Measurements from ENCODE around the gene MCAT. TPM values are rescaled to one million over a fixed set of nuclear protein-coding genes. Genes with fewer than 3 reads are reported as not detected.

MCAT gene
- total RNA-seq, 2 donors from 2014 or later, result 6.7 to 9.7 TPM

- DNase-seq, result peak; percentile 44 to 58
- peak; percentile 62 to 66 for ATAC-seq (replicated peaks in 1 of 2)
- H3K27me3 Mint-ChIP-seq (ENCODE audit: low read depth), result no peaks in the 10 kb centered on the region
- H3K4me3 Mint-ChIP-seq, result no peak overlapping the region
- H3K36me3 Mint-ChIP-seq (ENCODE audit: insufficient read depth in 2 of 2), result peaks cover 2 to 9% of the 10 kb centered on the region in 2 donors
- H3K4me1 Mint-ChIP-seq (ENCODE audit: low read depth), result peaks cover 9% of the 10 kb centered on the region
- no peaks in the 10 kb centered on the region for H3K9me3 Mint-ChIP-seq
- H3K27ac Mint-ChIP-seq, result no peak overlapping the region
Observed at GRCh38 chr22:43136255-43136654, 6.9 kb downstream of the MCAT start.

DNA sequence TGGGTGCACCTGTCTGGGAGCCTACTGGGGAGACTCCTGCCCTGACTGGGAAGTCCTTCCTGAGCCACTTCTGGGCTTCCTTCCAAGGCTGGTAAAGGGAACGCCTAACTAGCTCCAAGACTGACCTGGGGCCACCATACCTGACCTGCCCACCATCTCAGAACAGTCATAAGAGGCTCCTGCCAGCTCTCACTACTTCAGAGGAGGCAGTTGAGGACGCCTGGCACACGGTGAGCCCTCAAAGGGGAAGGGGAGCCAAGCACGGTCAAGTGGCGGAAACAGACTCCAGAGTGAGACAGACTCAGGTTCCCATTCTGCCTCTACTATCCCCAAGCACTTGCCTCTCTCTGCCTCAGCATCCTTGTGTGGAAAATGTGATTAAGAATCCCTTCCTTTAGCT is 7.6 kb downstream of the MCAT start:
- Mint-ChIP-seq H3K27me3 (ENCODE audit: low read depth) (no peaks in the 10 kb centered on the region), H3K4me3 (no peak overlapping the region), H3K4me1 (ENCODE audit: low read depth) (peaks cover 2% of the 10 kb centered on the region), H3K36me3 (ENCODE audit: insufficient read depth in 2 of 2) (peaks cover 2 to 9% of the 10 kb centered on the region in 2 donors), H3K9me3 (no peaks in the 10 kb centered on the region), H3K27ac (no peak overlapping the region)
- no peak for ATAC-seq (replicated peaks in 1 of 2)
- no peak for DNase-seq

- Mint-ChIP-seq H3K4me3 (no peak overlapping the region), H3K27ac (no peak overlapping the region), H3K36me3 (ENCODE audit: insufficient read depth in 2 of 2) (peaks cover 0 to 6% of the 10 kb centered on the region in 2 donors), H3K9me3 (no peaks in the 10 kb centered on the region), H3K4me1 (ENCODE audit: low read depth) (no peaks in the 10 kb centered on the region), H3K27me3 (ENCODE audit: low read depth) (no peaks in the 10 kb centered on the region)
- no peak for ATAC-seq (replicated peaks in 1 of 2)
- DNase-seq, result no peak
Observed at GRCh38 chr22:43134553-43134952, 8.6 kb downstream of the MCAT start.

DNA sequence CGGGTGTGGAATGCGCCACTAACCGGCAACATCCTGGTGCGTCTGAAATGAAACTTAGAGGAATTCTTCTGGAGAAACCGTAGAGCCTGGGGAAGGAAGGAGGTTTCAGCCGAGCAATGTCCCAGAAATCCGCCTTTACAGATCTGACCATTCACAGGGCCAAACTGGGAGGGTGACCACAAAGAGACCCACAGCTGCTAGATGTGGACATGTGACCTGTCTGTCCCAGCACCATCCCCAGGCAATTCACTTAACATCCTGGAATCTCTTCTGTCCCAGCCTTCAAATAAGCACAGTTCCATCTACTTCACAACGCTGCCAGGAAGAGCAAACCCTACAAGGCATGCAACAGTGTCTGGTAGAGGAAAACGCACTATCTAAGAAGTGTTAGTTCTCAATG is 9.8 kb downstream of the MCAT start:
- no peaks in the 10 kb centered on the region for H3K9me3 Mint-ChIP-seq
- H3K27me3 Mint-ChIP-seq (ENCODE audit: low read depth), result no peaks in the 10 kb centered on the region
- H3K36me3 Mint-ChIP-seq (ENCODE audit: insufficient read depth in 2 of 2), result peaks cover 0 to 3% of the 10 kb centered on the region in 2 donors
- no peak overlapping the region for H3K4me3 Mint-ChIP-seq
- ATAC-seq (replicated peaks in 1 of 2), result no peak
- no peak for DNase-seq
- H3K4me1 Mint-ChIP-seq (ENCODE audit: low read depth), result no peaks in the 10 kb centered on the region
- no peak overlapping the region for H3K27ac Mint-ChIP-seq

GRCh38 chr22:43131773-43132501 is 11.3 kb downstream of the MCAT start:
- H3K27ac Mint-ChIP-seq, result no peak overlapping the region
- H3K27me3 Mint-ChIP-seq (ENCODE audit: low read depth), result no peaks in the 10 kb centered on the region
- DNase-seq (no peak), ATAC-seq (replicated peaks in 1 of 2) (no peak)
- no peak overlapping the region for H3K4me3 Mint-ChIP-seq
- H3K9me3 Mint-ChIP-seq, result no peaks in the 10 kb centered on the region
- no peaks in the 10 kb centered on the region for H3K4me1 Mint-ChIP-seq (ENCODE audit: low read depth)
- H3K36me3 Mint-ChIP-seq (ENCODE audit: insufficient read depth in 2 of 2), result peaks cover 0 to 3% of the 10 kb centered on the region in 2 donors

- no peak overlapping the region for H3K4me3 Mint-ChIP-seq
- DNase-seq (no peak), ATAC-seq (replicated peaks in 1 of 2) (no peak)
- peaks cover 0 to 1% of the 10 kb centered on the region in 2 donors for H3K36me3 Mint-ChIP-seq (ENCODE audit: insufficient read depth in 2 of 2)
- H3K27me3 Mint-ChIP-seq (ENCODE audit: low read depth), result no peaks in the 10 kb centered on the region
- no peaks in the 10 kb centered on the region for H3K4me1 Mint-ChIP-seq (ENCODE audit: low read depth)
- H3K27ac Mint-ChIP-seq, result no peak overlapping the region
- H3K9me3 Mint-ChIP-seq, result no peaks in the 10 kb centered on the region
Observed at GRCh38 chr22:43129426-43130425, 13.5 kb downstream of the MCAT start.

- H3K27ac Mint-ChIP-seq, result no peak overlapping the region
- H3K27me3 Mint-ChIP-seq (ENCODE audit: low read depth), result no peaks in the 10 kb centered on the region
- no peaks in the 10 kb centered on the region for H3K4me1 Mint-ChIP-seq (ENCODE audit: low read depth)
- no peak for DNase-seq
- no peaks in the 10 kb centered on the region for H3K9me3 Mint-ChIP-seq
- no peak overlapping the region for H3K4me3 Mint-ChIP-seq
- no peak for ATAC-seq (replicated peaks in 1 of 2)
- peaks cover 0 to 1% of the 10 kb centered on the region in 2 donors for H3K36me3 Mint-ChIP-seq (ENCODE audit: insufficient read depth in 2 of 2)
Observed at GRCh38 chr22:43128928-43129424, 14.2 kb downstream of the MCAT start.

DNA sequence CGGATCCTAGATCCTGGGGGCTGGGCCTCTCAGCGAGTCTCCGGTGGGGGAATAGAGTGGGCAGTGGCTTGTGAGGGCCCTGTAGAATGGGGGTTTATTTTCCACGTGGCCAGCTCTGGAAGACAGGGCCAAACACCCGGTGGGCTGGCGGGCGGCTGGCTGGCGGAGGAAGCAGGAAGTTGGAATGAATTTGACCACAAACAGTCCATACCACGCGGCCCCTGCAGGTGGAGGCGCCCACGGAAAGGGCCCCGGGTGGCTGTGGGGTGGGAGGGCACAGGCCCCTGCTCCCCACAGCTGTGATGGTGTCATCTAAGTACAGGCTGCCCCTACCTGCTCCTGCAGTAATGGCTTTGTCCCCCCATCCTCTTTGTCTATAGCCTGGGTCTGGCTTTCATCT is 15.1 kb downstream of the MCAT start:
- Mint-ChIP-seq H3K36me3 (ENCODE audit: insufficient read depth in 2 of 2) (peaks cover 0 to 1% of the 10 kb centered on the region in 2 donors), H3K9me3 (no peaks in the 10 kb centered on the region), H3K27ac (no peak overlapping the region), H3K4me1 (ENCODE audit: low read depth) (no peaks in the 10 kb centered on the region), H3K27me3 (ENCODE audit: low read depth) (no peaks in the 10 kb centered on the region), H3K4me3 (no peak overlapping the region)
- ATAC-seq (replicated peaks in 1 of 2), result no peak
- DNase-seq, result no peak

DNA sequence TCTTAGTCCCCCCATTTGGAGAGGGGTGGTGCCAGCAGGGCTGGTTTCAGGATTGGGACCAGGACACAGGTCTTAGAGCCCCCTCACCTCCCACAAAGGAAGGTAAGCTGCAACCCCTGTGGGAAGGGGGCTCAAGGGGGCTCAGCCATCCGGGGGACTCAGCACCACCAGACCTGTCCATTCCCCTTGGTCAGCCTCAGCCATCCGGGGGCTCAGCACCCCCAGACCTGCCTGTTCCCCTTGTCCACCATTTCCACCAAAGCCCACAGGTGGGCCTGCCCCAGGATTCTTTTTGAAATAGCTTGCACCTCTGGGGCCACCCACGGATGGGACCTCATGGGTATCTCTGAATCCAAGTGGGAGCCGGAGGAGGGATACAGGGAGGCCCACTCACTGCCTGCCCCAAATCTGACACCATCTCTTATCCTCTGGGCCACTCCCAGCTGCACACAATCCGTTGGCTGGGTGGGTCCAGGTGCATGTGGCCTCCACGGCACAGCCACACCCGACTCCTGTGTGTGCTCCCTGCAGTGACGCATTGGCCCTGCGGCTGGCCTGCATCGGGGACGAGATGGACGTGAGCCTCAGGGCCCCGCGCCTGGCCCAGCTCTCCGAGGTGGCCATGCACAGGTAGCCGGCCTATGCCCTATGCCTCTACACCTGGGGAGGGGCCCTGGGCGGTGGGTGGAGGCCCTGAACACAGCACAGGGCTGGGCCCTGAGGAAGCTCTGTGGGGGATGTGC is 15.9 kb downstream of the MCAT start:
- Mint-ChIP-seq H3K27me3 (ENCODE audit: low read depth) (no peaks in the 10 kb centered on the region), H3K9me3 (no peaks in the 10 kb centered on the region), H3K36me3 (ENCODE audit: insufficient read depth in 2 of 2) (peaks cover 0 to 1% of the 10 kb centered on the region in 2 donors), H3K27ac (no peak overlapping the region), H3K4me3 (no peak overlapping the region), H3K4me1 (ENCODE audit: low read depth) (no peaks in the 10 kb centered on the region)
- ATAC-seq (replicated peaks in 1 of 2), result no peak
- no peak for DNase-seq

- DNase-seq (no peak), ATAC-seq (replicated peaks in 1 of 2) (no peak)
- no peaks in the 10 kb centered on the region for H3K4me1 Mint-ChIP-seq (ENCODE audit: low read depth)
- no peak overlapping the region for H3K27ac Mint-ChIP-seq
- no peaks in the 10 kb centered on the region for H3K36me3 Mint-ChIP-seq (ENCODE audit: insufficient read depth in 2 of 2)
- H3K27me3 Mint-ChIP-seq (ENCODE audit: low read depth), result no peaks in the 10 kb centered on the region
- H3K4me3 Mint-ChIP-seq, result no peak overlapping the region
- H3K9me3 Mint-ChIP-seq, result no peaks in the 10 kb centered on the region
Observed at GRCh38 chr22:43126501-43127165, 16.6 kb downstream of the MCAT start.

DNA sequence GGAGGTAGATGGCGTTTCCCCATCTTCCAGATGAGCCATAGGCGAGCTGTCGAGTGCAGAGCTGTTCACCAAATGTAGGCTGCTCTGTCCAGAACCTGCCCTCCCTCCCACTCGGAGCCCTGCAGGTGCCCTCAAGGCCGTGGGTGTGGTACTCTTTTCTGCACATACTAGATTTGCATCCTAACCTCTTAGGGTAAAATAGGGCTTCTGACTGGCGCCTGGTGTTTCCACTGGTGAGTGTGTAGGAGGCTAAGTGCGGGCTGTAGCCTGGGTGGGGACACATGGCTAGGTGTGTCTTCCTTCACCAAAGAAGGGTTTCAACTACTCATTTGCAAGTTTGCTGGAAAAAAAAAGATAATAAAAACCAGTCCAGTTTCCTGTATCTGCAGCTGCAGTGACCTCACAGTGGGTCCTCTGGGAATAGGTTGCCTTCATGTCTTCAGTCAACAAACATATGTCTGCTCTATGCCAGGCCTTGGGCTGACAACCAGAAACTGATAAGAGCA is 24.2 kb downstream of the MCAT start:
- DNase-seq (no peak), ATAC-seq (replicated peaks in 1 of 2) (no peak)
- H3K4me3 Mint-ChIP-seq, result no peak overlapping the region
- no peaks in the 10 kb centered on the region for H3K36me3 Mint-ChIP-seq (ENCODE audit: insufficient read depth in 2 of 2)
- H3K4me1 Mint-ChIP-seq (ENCODE audit: low read depth), result no peaks in the 10 kb centered on the region
- H3K27me3 Mint-ChIP-seq (ENCODE audit: low read depth), result no peaks in the 10 kb centered on the region
- no peak overlapping the region for H3K27ac Mint-ChIP-seq
- H3K9me3 Mint-ChIP-seq, result no peaks in the 10 kb centered on the region

Data from activated T-cell treated with anti-CD3 and anti-CD28 coated beads, Interleukin-2, amount 50 U/mL, for 72 hours (primary cell).